Testis (tissue), 3 donors: ENCODE results near the gene MIF. TPM values are rescaled to one million over a fixed set of nuclear protein-coding genes. Genes with fewer than 3 reads are reported as not detected.
"Not testable (repeated sequence)": the region's sequence is repeated elsewhere in the genome, so short reads cannot be mapped to it uniquely, and the experiment has no call there.

Experiments
- DNase-seq: peaks from one replicate; pipeline ENCODE4 v3.0.0-alpha.2; 2019
- H3K27ac ChIP-seq, 2 donors: fragments of 200-600 bp; sonication (generic); one replicate each; pipeline ENCODE4 v1.5.1; 2019
- H3K27me3 ChIP-seq: fragments of 200-600 bp; sonication (generic); one replicate; pipeline ENCODE4 v1.5.1; 2019
- H3K36me3 ChIP-seq: fragments of 200-600 bp; sonication (generic); one replicate; pipeline ENCODE4 v1.5.1; 2017; ENCODE audit warnings: low read depth; ENCODE audit errors: missing control alignments
- H3K4me1 ChIP-seq: fragments of 200-600 bp; sonication (generic); one replicate; pipeline ENCODE4 v1.5.1; 2019
- H3K4me3 ChIP-seq, 2 donors: fragments of 200-600 bp; sonication (generic); one replicate each; pipeline ENCODE4 v1.5.1; 2017 to 2019
- H3K9me3 ChIP-seq: fragments of 200-600 bp; sonication (generic); one replicate; pipeline ENCODE4 v1.5.1; 2017
- POLR2A ChIP-seq: fragments of 450-650 bp; IDR thresholded peaks from one replicate; pipeline ENCODE4 v1.6.1; 2017; ENCODE audit warnings: antibody characterized with exemption, mild to moderate bottlenecking, moderate library complexity
- WGBS, 2 donors: methylation state at CpG; one replicate each; pipeline ENCODE4 v1.1.5; 2018; 5-methylcytosine and 5-hydroxymethylcytosine counted together
- intact Hi-C: fragments of 100-400 bp; cut with DNase I; formaldehyde crosslinking; loops from one replicate; pipeline ENCODE4 v1.15.1; 2023; ENCODE audit warnings: low total_unique reads
- polyA plus RNA-seq: library from polyadenylated mRNA; stranded (reverse); fragments of 350-450 nt; fragmentation: Illumina TruSeq; extraction: RNeasy Lipid Tissue Mini Kit (QIAGEN cat#74804); gene quantifications from one replicate; pipeline ENCODE4 v1.2.3, GENCODE V29; 2014; ENCODE audit warnings: low read depth, low replicate concordance; ENCODE audit not compliant: insufficient read depth
- total RNA-seq, 2 donors: library from RNA; depleted of rRNA; stranded (reverse); fragments of >200 nt; gene quantifications; one replicate each; pipeline ENCODE4 v1.2.3, GENCODE V29; 2016
- TF ChIP-seq, protein P1 (sequence below), 3 experiments: fragments of 450-650 bp in 2 of 3; fragments of 200-600 bp in 1 of 3; sonication (generic) in 1 of 3; IDR thresholded peaks; one replicate each; pipeline ENCODE4 v1.5.1; 2016 to 2019; ENCODE audit warnings: antibody characterized with exemption in 3 of 3, mild to moderate bottlenecking in 2 of 3, moderate library complexity in 1 of 3

The MIF gene
- total and polyA plus RNA-seq, 3 donors from 2014 or later: 177 to 472 (median 239) TPM

GRCh38 chr22:23915290-23915689 is 21.1 kb downstream of the MIF start:
- WGBS, 2 donors: 71 to 79% methylated on average over 3 of the region's 3 CpGs
- H3K27ac ChIP-seq: no peak overlapping the region

DNA sequence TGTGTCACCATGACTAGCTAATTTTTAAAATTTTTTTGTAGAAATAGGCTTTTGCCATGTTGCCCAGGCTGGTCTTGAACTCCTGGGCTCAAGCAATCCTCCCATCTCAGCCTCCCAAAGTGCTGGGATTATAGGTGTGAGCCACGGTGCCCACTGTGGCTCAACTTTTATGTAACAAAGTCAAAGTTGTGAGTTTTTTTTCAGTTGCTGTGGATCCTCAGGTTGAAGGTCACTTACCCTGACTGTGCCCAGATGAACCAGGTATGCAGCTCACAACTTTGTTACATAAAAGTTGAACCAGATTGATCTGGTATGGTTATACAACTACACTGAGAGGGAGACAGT is 26.1 kb downstream of the MIF start:
- H3K4me3 ChIP-seq, H3K27me3 ChIP-seq, H3K36me3 ChIP-seq, DNase-seq, H3K4me1 ChIP-seq, intact Hi-C loops, H3K9me3 ChIP-seq: not testable (repeated sequence)
- WGBS, 2 donors: 94 to 100% methylated on average over 1 of the region's 1 CpG
- H3K27ac ChIP-seq: peak overlapping the region in 1 of 2 donors; percentile 41

More at GRCh38 chr22:23915290-23915689, 21.1 kb downstream of the MIF start:
- H3K4me3 ChIP-seq: no peak overlapping the region
- no peak for DNase-seq
- peaks cover 7% of the 10 kb centered on the region for H3K4me1 ChIP-seq
- no peaks in the 10 kb centered on the region for H3K27me3 ChIP-seq
- TF ChIP-seq, protein P1, sequence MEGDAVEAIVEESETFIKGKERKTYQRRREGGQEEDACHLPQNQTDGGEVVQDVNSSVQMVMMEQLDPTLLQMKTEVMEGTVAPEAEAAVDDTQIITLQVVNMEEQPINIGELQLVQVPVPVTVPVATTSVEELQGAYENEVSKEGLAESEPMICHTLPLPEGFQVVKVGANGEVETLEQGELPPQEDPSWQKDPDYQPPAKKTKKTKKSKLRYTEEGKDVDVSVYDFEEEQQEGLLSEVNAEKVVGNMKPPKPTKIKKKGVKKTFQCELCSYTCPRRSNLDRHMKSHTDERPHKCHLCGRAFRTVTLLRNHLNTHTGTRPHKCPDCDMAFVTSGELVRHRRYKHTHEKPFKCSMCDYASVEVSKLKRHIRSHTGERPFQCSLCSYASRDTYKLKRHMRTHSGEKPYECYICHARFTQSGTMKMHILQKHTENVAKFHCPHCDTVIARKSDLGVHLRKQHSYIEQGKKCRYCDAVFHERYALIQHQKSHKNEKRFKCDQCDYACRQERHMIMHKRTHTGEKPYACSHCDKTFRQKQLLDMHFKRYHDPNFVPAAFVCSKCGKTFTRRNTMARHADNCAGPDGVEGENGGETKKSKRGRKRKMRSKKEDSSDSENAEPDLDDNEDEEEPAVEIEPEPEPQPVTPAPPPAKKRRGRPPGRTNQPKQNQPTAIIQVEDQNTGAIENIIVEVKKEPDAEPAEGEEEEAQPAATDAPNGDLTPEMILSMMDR (IDR thresholded peaks at IDR 0.05): no peak
- no peak for TF ChIP-seq POLR2A
- no peaks in the 10 kb centered on the region for H3K9me3 ChIP-seq
- intact Hi-C loops: no loop called here
- no peaks in the 10 kb centered on the region for H3K36me3 ChIP-seq

DNA sequence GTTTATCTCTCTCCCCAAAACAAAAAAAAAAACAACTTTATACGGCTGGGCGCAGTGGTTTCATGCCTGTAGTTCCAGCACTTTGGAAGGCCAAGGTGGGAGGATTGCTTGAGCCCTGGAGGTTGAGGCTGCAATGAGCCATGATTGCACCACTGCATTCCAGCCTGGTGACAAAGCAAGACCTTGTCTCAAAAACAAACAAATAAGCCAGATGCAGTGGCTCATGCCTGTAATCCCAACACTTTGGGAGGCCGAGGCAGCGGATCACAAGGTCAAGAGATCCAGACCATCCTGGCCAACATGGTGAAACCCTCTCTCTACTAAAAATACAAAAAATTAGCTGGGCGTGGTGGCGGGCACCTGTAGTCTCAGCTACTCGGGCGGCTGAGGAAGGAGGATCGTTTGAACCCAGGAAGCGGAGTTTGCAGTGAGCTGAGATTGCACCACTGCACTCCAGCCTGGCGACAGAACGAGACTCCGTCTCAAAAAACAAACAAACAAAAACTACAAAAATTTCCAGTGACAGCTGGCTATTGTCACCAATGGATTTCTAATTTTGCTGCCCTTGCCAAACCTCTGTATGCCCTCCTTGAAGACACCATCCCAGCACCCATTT is 27.5 kb downstream of the MIF start:
- WGBS, 2 donors: 92% methylated on average over 13 of the region's 13 CpGs
- H3K4me3 ChIP-seq, H3K9me3 ChIP-seq, H3K27ac ChIP-seq, H3K27me3 ChIP-seq, intact Hi-C loops, H3K4me1 ChIP-seq, H3K36me3 ChIP-seq, DNase-seq: not testable (repeated sequence)

DNA sequence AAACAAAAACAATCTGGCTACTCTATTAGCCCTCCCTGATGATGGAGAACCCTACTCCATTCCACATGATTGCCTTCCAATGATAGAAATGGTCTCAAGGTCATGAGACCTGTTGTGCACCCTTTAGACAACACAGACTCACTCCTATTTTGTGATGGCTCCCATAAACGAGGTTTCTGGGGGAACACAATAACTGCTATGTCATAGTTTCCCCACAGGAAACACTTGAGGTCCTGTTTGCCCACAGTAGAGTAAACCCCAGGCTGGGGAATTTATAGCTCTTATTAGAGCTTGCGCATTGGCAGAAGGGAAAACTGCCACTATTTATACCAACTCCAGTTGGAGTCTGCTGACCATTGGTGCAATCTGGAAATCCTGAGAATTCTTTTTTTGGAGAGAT is 28.7 kb downstream of the MIF start:
- DNase-seq: no peak
- WGBS, 2 donors: 70 to 73% methylated on average over 2 of the region's 2 CpGs
- no peak overlapping the region for H3K27ac ChIP-seq
- intact Hi-C loops: no loop called here
- H3K27me3 ChIP-seq: no peaks in the 10 kb centered on the region
- no peaks in the 10 kb centered on the region for H3K4me1 ChIP-seq
- H3K4me3 ChIP-seq: no peak overlapping the region
- no peaks in the 10 kb centered on the region for H3K36me3 ChIP-seq
- TF ChIP-seq POLR2A: no peak
- TF ChIP-seq, protein P1 (IDR thresholded peaks at IDR 0.05): no peak
- H3K9me3 ChIP-seq: no peaks in the 10 kb centered on the region

GRCh38 chr22:23925020-23925606 is 30.9 kb downstream of the MIF start:
- H3K4me1 ChIP-seq: no peaks in the 10 kb centered on the region
- intact Hi-C loops: loop anchor here (5.0 kb wide), 1 partner anchor 47 kb away; the partner anchor contains the start of gene DDT
- 81 to 95% methylated on average over 5 to 6 of the region's 6 CpGs for WGBS, 2 donors

More at GRCh38 chr22:23925020-23925606, 30.9 kb downstream of the MIF start:
- TF ChIP-seq POLR2A: no peak
- TF ChIP-seq, protein P1 (IDR thresholded peaks at IDR 0.05): no peak
- no peaks in the 10 kb centered on the region for H3K27me3 ChIP-seq
- no peaks in the 10 kb centered on the region for H3K9me3 ChIP-seq
- no peak overlapping the region for H3K27ac ChIP-seq
- H3K4me3 ChIP-seq: no peak overlapping the region
- no peak for DNase-seq
- no peaks in the 10 kb centered on the region for H3K36me3 ChIP-seq
